Body of pancreas (tissue), 4 donors: ENCODE measurements around the gene RUNDC3A. TPM values are rescaled to one million over a fixed set of nuclear protein-coding genes. Genes with fewer than 3 reads are reported as not detected.

Source experiments
- ATAC-seq: fragments of 150-250 bp; one replicate; pipeline ENCODE4 v1.9.1; 2016
- DNase-seq, 4 donors: peaks; one replicate each; pipeline ENCODE4 v3.0.0-alpha.2; 2019
- H3K27ac ChIP-seq, 4 donors: fragments of 200-600 bp; sonication (generic); 1 replicate in 3 of 4; 2 replicates in 1 of 4; pipeline versions ENCODE4 v1.5.1 to v1.6.1; 2016 to 2019; ENCODE audit warnings: mild to moderate bottlenecking in 1 of 4, mixed read lengths in 1 of 4, moderate library complexity in 1 of 4
- H3K27me3 ChIP-seq, 2 donors: fragments of 200-600 bp; sonication (generic); one replicate each; pipeline ENCODE4 v1.6.0; 2016; ENCODE audit warnings: mild to moderate bottlenecking in 1 of 2
- H3K36me3 ChIP-seq, 2 donors: fragments of 200-600 bp; sonication (generic); replicated peaks in 1 of 2; 2 replicates each; pipeline ENCODE4 v1.5.1; 2016; ENCODE audit warnings: low read depth in 2 of 2; ENCODE audit not compliant: insufficient read depth in 1 of 2
- H3K4me1 ChIP-seq: fragments of 200-600 bp; sonication (generic); one replicate; pipeline ENCODE4 v1.6.0; 2016
- H3K4me3 ChIP-seq, 2 donors: fragments of 200-600 bp; sonication (generic); 1 replicate in 1 of 2; 2 replicates in 1 of 2; pipeline ENCODE4 v1.5.1; 2016 to 2019
- H3K9me3 ChIP-seq, 3 donors: fragments of 200-600 bp; sonication (generic); 1 replicate in 2 of 3; 2 replicates in 1 of 3; pipeline ENCODE4 v1.5.1; 2016
- POLR2A ChIP-seq, 3 donors: fragments of 450-650 bp; IDR thresholded peaks; one replicate each; pipeline ENCODE4 v1.6.1; 2016; ENCODE audit warnings: antibody characterized with exemption in 3 of 3, mild to moderate bottlenecking in 2 of 3
- WGBS, 2 donors: methylation state at CpG; one replicate each; pipeline ENCODE4 v1.1.5; 2017; 5-methylcytosine and 5-hydroxymethylcytosine counted together
- intact Hi-C: fragments of 100-400 bp; cut with DNase I; formaldehyde crosslinking; loops from one replicate; pipeline ENCODE4 v1.15.1; 2023
- total RNA-seq, 2 donors: library from RNA; depleted of rRNA; stranded (reverse); fragments of >200 nt; gene quantifications; one replicate each; pipeline ENCODE4 v1.1.0, GENCODE V29; 2016
- TF ChIP-seq, protein P1 (sequence below), 7 experiments: fragments of 450-650 bp in 4 of 7; fragments of 200-600 bp in 3 of 7; sonication (generic) in 3 of 7; IDR thresholded peaks; one replicate each; pipeline ENCODE4 v1.5.1; 2016 to 2019; ENCODE audit warnings: antibody characterized with exemption in 7 of 7

RUNDC3A gene
- total RNA-seq, 2 donors from 2014 or later: 2.6 TPM; not detected in 1

DNA sequence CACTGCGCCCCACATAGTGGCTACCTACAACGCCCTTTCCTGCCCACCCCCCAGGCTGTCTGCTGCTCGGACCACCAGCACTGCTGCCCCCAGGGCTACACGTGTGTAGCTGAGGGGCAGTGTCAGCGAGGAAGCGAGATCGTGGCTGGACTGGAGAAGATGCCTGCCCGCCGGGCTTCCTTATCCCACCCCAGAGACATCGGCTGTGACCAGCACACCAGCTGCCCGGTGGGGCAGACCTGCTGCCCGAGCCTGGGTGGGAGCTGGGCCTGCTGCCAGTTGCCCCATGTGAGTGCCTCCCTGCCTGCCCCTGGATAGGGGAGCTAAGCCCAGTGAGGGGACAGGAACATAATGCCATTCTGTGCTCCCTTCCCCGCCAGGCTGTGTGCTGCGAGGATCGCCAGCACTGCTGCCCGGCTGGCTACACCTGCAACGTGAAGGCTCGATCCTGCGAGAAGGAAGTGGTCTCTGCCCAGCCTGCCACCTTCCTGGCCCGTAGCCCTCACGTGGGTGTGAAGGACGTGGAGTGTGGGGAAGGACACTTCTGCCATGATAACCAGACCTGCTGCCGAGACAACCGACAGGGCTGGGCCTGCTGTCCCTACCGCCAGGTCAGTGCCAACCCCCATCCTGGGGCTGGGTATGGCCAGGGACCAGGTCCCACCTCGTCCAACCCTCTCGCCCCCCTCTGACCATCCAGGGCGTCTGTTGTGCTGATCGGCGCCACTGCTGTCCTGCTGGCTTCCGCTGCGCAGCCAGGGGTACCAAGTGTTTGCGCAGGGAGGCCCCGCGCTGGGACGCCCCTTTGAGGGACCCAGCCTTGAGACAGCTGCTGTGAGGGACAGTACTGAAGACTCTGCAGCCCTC is 43.8 kb downstream of the RUNDC3A start:
- Histone ChIP-seq H3K36me3 (peaks cover 8 to 22% of the 10 kb centered on the region in 2 donors), H3K27ac (no peak overlapping the region), H3K27me3 (no peaks in the 10 kb centered on the region), H3K9me3 (no peaks in the 10 kb centered on the region), H3K4me1 (peaks cover 6% of the 10 kb centered on the region), H3K4me3 (no peak overlapping the region)
- intact Hi-C loops: no loop called here
- WGBS, 2 donors: 87 to 90% methylated on average over 21 to 35 of the region's 36 CpGs
- ATAC-seq: no peak
- TF ChIP-seq, protein P1, sequence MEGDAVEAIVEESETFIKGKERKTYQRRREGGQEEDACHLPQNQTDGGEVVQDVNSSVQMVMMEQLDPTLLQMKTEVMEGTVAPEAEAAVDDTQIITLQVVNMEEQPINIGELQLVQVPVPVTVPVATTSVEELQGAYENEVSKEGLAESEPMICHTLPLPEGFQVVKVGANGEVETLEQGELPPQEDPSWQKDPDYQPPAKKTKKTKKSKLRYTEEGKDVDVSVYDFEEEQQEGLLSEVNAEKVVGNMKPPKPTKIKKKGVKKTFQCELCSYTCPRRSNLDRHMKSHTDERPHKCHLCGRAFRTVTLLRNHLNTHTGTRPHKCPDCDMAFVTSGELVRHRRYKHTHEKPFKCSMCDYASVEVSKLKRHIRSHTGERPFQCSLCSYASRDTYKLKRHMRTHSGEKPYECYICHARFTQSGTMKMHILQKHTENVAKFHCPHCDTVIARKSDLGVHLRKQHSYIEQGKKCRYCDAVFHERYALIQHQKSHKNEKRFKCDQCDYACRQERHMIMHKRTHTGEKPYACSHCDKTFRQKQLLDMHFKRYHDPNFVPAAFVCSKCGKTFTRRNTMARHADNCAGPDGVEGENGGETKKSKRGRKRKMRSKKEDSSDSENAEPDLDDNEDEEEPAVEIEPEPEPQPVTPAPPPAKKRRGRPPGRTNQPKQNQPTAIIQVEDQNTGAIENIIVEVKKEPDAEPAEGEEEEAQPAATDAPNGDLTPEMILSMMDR (IDR thresholded peaks at IDR 0.05): no peak
- TF ChIP-seq POLR2A (IDR thresholded peaks at IDR 0.05): no peak
- no peak for DNase-seq

DNA sequence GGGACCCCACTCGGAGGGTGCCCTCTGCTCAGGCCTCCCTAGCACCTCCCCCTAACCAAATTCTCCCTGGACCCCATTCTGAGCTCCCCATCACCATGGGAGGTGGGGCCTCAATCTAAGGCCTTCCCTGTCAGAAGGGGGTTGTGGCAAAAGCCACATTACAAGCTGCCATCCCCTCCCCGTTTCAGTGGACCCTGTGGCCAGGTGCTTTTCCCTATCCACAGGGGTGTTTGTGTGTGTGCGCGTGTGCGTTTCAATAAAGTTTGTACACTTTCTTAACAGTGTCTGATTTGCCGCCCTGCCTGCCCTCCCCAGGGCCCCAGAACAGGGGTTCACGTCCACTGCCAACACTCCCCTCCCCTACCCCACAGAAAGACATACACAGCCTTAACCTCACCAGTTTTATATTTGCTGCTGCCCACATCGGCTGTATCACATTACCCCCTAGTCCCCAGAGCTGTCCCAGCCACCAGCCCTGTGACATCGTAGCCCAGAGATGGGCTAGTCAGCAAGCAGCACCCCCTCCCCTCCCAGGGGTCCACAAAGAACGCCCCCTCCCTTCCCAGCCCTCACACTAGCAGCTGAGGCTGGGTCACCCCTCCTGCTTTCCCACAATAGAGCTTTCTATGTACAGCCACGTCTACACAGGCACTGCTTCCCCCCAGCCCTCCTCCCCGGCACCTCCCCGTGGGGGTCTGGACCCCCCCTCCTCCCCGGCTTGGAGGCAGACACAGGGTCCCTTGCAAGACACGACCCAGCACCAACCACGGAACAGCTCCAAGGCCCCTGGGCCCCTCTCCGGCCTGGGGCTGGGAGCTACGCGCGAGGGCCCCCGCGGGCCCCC is 44.6 kb downstream of the RUNDC3A start:
- H3K27me3 ChIP-seq: no peaks in the 10 kb centered on the region
- H3K36me3 ChIP-seq: peaks cover 8 to 22% of the 10 kb centered on the region in 2 donors
- WGBS, 2 donors: 51 to 77% methylated on average over 12 to 22 of the region's 22 CpGs
- no peaks in the 10 kb centered on the region for H3K9me3 ChIP-seq
- no peak for ATAC-seq
- no peak for TF ChIP-seq POLR2A (IDR thresholded peaks at IDR 0.05)
- TF ChIP-seq, protein P1 (IDR thresholded peaks at IDR 0.05): no peak
- H3K4me1 ChIP-seq: peaks cover 6% of the 10 kb centered on the region
- DNase-seq: no peak
- no peak overlapping the region for H3K4me3 ChIP-seq
- H3K27ac ChIP-seq: no peak overlapping the region
- intact Hi-C loops: no loop called here

DNA sequence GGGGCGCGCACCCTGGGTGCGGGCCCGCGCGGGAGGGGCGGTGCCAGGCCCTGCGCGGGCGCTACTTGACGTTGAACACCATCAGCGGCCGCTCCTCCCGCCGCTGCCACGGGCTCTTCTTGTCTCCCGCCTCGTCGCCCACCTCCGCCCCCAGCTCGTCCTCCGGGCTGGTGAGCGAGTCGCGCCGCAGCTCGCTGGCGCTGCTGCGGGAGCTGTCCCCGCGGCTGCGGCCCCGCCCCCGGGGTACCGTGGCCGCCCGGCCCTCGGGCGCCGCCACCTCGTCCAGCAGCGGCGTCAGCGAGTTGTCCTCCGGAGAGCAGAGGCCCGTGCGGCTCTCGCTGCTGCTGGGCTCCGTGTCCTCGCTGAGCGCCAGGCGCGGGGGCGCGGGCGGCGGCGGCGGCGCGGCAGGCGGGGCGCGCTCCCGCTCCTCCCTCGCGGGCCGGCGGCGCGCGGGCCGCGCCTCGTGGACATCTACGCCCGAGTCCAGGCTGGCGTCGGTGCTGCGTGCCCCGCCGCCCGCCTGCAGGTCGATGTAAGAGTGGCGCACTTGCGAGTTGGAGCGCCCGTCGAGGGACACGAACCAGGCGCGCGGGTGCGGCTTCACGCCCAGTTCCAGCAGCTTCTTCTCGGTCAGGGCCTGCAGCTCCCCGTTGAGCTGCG is 45.4 kb downstream of the RUNDC3A start:
- intact Hi-C loops: no loop called here
- H3K27me3 ChIP-seq: no peaks in the 10 kb centered on the region
- 14 to 30% methylated on average over 2 to 93 of the region's 98 CpGs for WGBS, 2 donors
- no peak overlapping the region for H3K27ac ChIP-seq
- H3K4me3 ChIP-seq: no peak overlapping the region
- DNase-seq (peak in 3 of 4 donors; percentile 22 to 52 (median 23)), ATAC-seq (peak; percentile 54)
- H3K4me1 ChIP-seq: peaks cover 6% of the 10 kb centered on the region
- TF ChIP-seq, protein P1 (IDR thresholded peaks at IDR 0.05): no peak
- no peak for TF ChIP-seq POLR2A (IDR thresholded peaks at IDR 0.05)
- peaks cover 8 to 22% of the 10 kb centered on the region in 2 donors for H3K36me3 ChIP-seq
- no peaks in the 10 kb centered on the region for H3K9me3 ChIP-seq

DNA sequence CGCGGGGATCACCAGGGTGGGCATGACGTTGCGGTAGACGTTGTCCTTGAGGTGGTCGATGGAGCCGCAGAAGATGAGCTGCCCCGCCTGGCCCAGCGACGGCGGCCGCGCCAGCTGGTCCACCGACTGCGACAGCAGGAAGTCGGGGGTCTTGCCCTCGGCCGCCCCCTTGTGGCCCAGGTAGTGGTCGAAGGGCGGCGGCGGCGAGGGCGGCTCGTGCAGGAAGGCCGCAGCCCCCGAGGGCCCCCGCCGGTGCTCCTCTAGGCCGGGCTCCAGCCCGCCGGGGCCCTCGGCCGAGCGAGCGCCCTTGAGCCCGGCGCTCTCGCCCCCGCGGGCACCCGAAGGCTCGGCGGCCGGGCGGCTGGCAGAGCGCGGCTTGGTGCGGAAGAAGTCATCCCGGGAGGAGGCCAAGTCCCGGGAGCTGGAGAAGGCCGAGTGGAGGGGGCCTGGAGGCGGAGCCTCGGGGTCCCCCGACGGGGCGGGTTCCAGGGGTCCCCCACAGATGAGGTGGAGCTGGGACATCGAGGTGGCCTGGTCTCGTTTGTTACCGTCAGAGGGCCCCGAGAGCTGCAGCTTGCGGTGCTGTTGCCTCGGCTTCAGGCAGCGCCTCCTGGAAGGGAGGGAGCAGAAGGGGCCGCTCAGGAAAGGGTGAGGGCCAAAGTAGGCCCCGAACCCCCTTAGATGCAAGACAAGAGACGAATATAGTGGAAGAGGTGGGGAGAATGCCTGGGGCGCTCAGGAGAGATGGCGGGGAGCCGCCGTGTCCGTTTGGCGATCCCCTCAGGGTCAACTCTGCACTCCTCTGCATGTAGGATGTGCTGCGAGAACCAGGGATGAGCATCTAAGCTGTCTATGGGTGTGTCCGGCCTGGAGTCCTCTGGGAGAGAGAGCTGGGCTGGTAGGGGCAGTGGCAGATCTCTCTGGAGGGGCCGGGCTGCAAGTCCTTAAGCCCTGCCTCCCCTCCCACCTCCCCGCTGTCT is 46.5 kb downstream of the RUNDC3A start:
- WGBS, 2 donors: 43 to 65% methylated on average over 18 to 75 of the region's 77 CpGs
- DNase-seq (peak; percentile 28 to 61 (median 42)), ATAC-seq (peak; percentile 8)
- H3K4me3 ChIP-seq: no peak overlapping the region
- no peak for TF ChIP-seq POLR2A (IDR thresholded peaks at IDR 0.05)
- TF ChIP-seq, protein P1 (IDR thresholded peaks at IDR 0.05): peak in 6 of 7 experiments; percentile 11 to 45 (median 22)
- peaks cover 6% of the 10 kb centered on the region for H3K4me1 ChIP-seq
- H3K27me3 ChIP-seq: no peaks in the 10 kb centered on the region
- H3K27ac ChIP-seq: no peak overlapping the region
- H3K36me3 ChIP-seq: peaks cover 8 to 18% of the 10 kb centered on the region in 2 donors
- H3K9me3 ChIP-seq: no peaks in the 10 kb centered on the region
- intact Hi-C loops: no loop called here
